ENCODE results near the gene MTARC2. TPM values are rescaled to one million over a fixed set of nuclear protein-coding genes. Genes with fewer than 3 reads are reported as not detected.

The MTARC2 gene
- total RNA-seq, 1 experiment from 2014 or later, result 12.2 TPM

DNA sequence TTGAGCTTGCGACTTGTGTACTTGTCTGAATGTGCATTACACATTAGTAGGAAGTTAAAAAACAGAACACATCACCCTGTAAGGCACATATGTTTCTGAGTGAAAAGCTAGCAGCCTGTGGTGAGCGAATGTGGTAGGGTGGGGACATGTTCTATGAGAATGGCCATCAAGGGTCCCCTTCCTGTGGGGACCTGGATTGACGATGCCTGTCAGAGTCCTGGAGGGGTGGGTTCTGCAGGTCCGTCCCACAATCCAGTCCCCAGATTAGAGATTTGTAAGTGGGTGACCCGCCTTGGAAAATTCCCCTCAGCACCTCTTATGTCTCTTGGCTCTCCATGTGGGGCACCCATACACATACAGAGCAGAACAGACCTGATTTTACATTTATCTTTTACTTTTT, 78.6 kb downstream of the MTARC2 start:
- no peak for DNase-seq
- H3K27me3 ChIP-seq (ENCODE audit: control insufficient read depth, insufficient read depth, low read length), result no peaks in the 10 kb centered on the region
- H3K4me3 ChIP-seq (ENCODE audit: insufficient read depth, low read depth, low read length), result no peak overlapping the region
- H3K36me3 ChIP-seq (replicated peaks; ENCODE audit: control insufficient read depth, insufficient read depth, low read length), result no peaks in the 10 kb centered on the region

DNA sequence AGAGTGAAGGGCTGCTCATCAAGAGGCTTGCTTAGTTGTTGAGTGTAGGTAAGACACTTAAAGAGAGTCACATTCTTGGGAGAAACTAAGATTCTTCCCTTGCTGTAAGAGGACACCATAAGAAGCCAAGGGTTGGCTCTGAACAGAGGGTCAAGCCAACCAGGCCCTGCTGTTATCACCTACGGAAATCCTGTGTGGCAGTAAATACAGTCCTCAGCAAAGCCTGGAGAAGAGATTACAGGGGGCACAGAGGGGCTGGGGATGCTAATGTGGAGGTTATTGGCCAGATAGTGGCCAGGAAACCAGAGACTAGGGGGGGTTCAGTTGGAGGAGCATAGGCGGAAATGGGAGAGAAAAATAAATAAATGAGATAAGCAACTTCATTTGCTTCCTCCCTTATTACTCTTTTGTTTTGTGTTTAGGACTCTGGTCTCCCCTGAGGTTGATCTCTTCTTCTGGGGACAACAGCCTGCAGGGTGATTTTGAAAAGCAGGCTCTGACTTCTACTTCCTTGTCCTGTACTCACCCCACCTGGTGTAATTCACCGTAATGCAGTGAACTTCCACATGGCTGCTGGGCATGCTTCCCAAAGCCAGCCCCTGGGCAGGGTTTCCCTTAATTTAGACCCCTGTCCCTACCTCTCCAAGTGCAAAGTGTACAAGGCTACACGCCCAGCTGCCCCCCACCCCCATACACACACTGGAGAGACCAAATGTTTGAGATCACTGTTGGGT, 79.5 kb downstream of the MTARC2 start:
- no peak overlapping the region for H3K4me3 ChIP-seq (ENCODE audit: insufficient read depth, low read depth, low read length)
- H3K27me3 ChIP-seq (ENCODE audit: control insufficient read depth, insufficient read depth, low read length), result no peaks in the 10 kb centered on the region

DNA sequence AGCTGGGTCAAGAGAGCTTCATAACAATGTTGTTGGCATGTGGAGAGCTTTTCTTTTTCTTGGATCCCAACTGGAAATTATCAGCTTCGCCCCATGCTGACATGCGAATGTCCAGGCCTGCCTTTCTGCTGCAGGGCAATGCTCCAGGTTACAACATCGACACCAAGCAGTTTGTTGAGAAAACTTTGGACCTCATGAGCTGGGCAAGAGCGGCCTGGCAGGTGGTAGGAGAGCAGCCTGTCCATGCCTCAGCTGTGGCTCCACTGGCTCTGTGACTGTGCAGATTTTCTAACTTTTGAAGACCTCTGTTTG, 80.0 kb downstream of the MTARC2 start:
- DNase-seq, result no peak

More for the DNA sequence above, 79.5 kb downstream of the MTARC2 start:
- no peak for DNase-seq
- no peaks in the 10 kb centered on the region for H3K36me3 ChIP-seq (replicated peaks; ENCODE audit: control insufficient read depth, insufficient read depth, low read length)

DNA sequence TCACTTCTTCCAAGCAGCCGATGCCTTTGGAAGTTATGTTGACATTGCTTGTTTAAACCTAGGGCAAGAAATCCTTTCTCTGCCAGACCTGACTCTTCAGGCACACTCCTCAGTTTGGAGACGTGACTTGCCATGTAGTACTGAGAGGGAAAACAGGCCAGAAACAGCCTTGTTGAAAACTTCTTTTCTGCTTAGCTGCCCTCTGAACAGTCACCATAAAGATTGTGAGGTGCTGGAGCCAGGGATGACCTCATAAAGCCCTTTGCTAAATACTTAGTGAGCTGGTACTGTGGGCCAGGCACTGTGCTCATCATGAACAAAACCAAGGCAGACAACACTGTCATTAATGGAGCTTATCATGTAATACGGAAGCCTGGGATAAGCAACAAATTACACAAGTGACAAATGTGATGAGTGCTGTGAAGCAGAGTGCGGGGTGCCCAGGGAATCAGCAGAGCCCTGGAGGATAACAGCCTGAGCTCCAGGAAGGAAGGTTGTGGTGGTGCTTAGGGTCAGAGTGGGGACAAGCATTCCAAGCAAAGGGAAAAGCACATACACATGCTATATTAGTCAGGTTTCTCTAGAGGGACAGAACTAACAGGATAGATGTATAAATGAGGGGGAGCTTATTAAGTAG, 80.9 kb downstream of the MTARC2 start:
- DNase-seq, result no peak
- no peaks in the 10 kb centered on the region for H3K36me3 ChIP-seq (replicated peaks; ENCODE audit: control insufficient read depth, insufficient read depth, low read length)
- no peaks in the 10 kb centered on the region for H3K27me3 ChIP-seq (ENCODE audit: control insufficient read depth, insufficient read depth, low read length)
- H3K4me3 ChIP-seq (ENCODE audit: insufficient read depth, low read depth, low read length), result no peak overlapping the region

More for the DNA sequence above, 80.0 kb downstream of the MTARC2 start:
- H3K4me3 ChIP-seq (ENCODE audit: insufficient read depth, low read depth, low read length), result no peak overlapping the region
- H3K36me3 ChIP-seq (replicated peaks; ENCODE audit: control insufficient read depth, insufficient read depth, low read length), result no peaks in the 10 kb centered on the region
- no peaks in the 10 kb centered on the region for H3K27me3 ChIP-seq (ENCODE audit: control insufficient read depth, insufficient read depth, low read length)

- no peaks in the 10 kb centered on the region for H3K36me3 ChIP-seq (replicated peaks; ENCODE audit: control insufficient read depth, insufficient read depth, low read length)
- no peak for DNase-seq
- H3K4me3 ChIP-seq (ENCODE audit: insufficient read depth, low read depth, low read length), result no peak overlapping the region
- H3K27me3 ChIP-seq (ENCODE audit: control insufficient read depth, insufficient read depth, low read length), result no peaks in the 10 kb centered on the region
Observed at GRCh38 chr1:220833436-220833835, 85.3 kb downstream of the MTARC2 start.

Other genes starting within 250 kb of the MTARC2 start
- 13.9 and 16.3 TPM in 2 replicates for gene MARK1, start 220.2 kb upstream of the MTARC2 start, total RNA-seq (2014; rRNA removed; shearing (Covaris generic))
- 4.2 and 5.8 TPM in 2 replicates for gene C1orf115, start 58.0 kb upstream of the MTARC2 start, total RNA-seq (2014; rRNA removed; shearing (Covaris generic))
- 28.6 and 31.2 TPM in 2 replicates for gene MTARC1, start 38.6 kb downstream of the MTARC2 start, total RNA-seq (2014; rRNA removed; shearing (Covaris generic))
- gene HLX, start 131.1 kb downstream of the MTARC2 start, total RNA-seq (2014; rRNA removed; shearing (Covaris generic)), result 0.21 TPM in 1 of 2 replicates, not detected in the other

Data from H7 (cell line).